NAMALWA (cell line): ENCODE results near the gene CEACAM4.
A peak's percentile ranks its signal among the peaks of the same experiment; 100 is the strongest.
"Not testable (repeated sequence)": the region's sequence is repeated elsewhere in the genome, so short reads cannot be mapped to it uniquely, and the experiment has no call there.

Experiments used
- DNase-seq: peaks from one replicate; pipeline ENCODE4 v3.0.0-alpha.2; 2015; ENCODE audit warnings: low spot score

The CEACAM4 gene

DNA sequence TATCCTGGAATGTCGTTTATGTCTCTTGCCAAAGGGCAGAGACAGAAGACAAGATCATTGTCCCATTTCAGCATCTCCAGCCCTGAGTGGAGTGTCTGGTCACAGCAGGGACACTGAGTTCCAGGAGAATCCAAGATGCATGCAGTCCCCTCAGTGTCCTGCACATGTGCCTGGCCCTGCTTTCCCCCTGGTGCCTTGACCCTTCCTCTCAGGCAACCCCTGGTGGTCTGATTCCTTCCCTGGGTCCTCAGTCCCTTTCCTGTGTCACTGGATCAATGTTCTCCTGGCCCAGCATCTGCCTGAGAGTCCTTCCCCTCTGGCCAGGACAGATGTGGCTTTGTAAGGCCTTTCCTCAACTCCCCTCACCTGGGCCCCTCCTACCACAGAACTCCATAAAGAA lies 41.9 kb downstream of the CEACAM4 start:
- DNase-seq = no peak

DNA sequence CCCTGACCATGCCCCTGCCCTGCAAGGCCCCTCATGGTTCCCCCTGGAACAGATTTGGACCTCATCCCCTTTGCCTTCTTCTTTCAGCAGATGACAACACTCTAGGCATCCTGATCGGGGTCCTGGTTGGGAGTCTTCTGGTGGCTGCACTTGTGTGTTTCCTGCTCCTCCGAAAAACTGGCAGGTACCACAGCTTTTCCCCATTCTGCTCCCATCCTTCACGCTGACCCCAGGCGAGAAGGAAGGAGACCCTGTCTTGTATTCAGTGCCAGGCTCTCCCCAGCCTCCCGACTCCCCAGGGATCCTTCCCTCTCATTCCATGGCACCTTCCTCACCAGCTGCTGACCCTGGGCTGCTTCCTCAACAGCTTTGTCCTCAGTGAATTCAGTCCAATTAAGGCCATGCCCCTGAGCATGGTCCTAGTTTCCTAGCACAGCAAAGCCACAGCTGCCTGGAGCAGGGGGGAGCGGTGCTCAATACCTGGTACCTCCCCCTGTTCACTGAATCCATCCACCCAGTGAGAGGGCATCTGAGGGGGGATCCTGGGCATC lies 42.5 kb downstream of the CEACAM4 start:
- DNase-seq = no peak

GRCh38 chr19:41582577-41583182 lies 44.2 kb downstream of the CEACAM4 start:
- not testable (repeated sequence) for DNase-seq

DNA sequence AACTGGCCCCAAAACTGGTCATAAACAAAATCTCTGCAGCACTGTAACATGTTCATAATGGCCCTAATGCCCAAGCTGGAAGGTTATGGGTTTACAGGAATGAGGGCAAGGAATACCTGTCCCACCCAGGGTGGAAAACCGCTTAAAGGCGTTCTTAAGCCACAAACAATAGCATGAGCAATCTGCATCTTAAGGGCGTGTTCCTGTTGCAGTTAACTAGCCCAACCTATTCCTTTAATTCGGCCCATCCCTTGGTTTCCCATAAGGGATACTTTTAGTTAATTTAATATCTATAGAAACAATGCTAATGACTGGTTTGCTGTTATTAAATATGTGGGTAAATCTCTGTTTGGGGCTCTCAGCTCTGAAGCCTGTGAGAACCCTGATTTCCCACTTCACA lies 45.8 kb downstream of the CEACAM4 start:
- not testable (repeated sequence) for DNase-seq

DNA sequence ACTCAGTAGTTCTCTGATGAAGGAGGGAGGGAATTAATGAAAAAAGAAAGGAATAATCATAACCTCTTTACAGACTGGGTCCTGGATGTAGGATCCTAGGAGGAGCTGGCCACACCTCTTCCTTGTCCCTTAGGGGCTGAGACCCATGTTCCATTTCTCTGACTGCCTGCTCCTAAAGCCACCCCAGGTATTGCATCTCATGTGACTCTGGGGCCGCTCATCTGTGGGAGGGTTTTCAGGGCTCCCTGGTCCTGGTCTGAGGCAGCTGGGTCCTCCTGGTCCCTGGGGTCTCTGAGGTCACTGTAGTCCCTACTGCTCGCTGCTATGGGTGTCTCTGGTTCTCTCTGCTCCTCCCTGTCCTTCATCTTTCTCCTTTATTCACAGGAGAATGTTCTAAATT lies 48.0 kb downstream of the CEACAM4 start:
- no peak for DNase-seq

DNA sequence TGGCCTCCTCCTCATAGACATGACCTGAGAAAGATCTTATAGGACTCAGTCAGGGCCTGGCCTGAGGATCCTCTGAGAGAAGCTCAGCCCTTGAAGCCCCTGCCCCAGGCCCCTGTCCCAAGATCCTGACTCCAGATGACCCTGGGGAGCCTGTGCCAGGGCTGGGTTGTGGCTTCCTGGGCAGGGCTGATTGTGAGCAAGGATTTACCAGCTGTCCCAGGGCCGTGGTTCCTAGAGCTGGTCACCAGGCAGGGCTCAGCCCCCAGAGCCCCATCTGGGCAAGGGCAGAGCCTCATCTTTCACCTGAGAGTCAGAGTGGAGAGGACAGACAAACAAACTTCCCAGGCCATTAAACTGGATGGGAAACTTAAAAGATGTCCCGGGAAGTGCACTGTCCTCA lies 49.0 kb downstream of the CEACAM4 start:
- no peak for DNase-seq

GRCh38 chr19:41577144-41577830 lies 49.6 kb downstream of the CEACAM4 start:
- no peak for DNase-seq

DNA sequence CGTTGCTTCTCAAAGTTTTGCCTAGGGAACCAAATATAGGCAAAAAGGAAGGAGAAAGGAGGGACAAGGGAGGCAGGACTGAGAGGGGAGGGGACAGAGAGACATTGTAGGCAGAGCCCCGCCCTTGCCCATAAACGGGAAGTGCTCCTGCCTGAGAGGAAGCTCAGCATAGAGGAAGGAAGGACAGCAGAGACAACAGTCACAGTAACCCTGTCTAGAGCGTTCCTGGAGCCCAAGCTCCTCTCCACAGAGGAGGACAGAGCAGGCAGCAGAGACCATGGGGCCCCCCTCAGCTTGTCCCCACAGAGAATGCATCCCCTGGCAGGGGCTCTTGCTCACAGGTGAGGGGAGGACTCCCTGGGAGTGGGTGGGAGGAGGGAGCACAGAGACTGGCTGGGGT lies 50.9 kb downstream of the CEACAM4 start, which contains the start of gene CEACAM21:
Gene CEACAM21 (plus strand): TSS at position 169 of the 400 bp plus-strand sequence. CDS start 109 bp downstream, at position 278.
- peak; percentile 60 for DNase-seq

DNA sequence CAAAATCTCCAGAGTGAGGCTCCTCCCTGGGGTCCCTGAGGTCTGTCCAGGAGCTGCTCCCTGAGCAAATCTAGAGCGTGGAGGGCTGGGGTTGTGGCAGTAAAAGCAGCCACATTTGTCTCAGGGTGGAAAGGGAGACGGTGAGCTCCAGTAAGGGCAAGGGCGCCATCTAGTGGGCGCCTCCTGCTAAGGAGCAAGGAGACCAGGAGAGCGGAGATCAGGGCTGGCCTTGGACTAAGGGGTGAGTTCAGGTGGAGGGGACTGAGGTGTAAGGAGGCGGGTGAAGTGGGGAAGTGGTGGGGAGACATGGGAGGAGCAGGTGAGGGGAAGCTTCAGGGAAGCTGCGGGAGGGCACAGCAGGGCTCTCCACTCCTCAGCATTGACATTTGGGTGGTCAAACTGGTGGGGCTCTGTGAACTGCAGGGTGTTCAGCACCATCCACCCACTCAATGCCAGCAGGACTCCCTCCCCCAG lies 56.2 kb downstream of the CEACAM4 start:
- DNase-seq = peak; percentile 91

GRCh38 chr19:41570179-41570578 lies 56.7 kb downstream of the CEACAM4 start:
- no peak for DNase-seq

DNA sequence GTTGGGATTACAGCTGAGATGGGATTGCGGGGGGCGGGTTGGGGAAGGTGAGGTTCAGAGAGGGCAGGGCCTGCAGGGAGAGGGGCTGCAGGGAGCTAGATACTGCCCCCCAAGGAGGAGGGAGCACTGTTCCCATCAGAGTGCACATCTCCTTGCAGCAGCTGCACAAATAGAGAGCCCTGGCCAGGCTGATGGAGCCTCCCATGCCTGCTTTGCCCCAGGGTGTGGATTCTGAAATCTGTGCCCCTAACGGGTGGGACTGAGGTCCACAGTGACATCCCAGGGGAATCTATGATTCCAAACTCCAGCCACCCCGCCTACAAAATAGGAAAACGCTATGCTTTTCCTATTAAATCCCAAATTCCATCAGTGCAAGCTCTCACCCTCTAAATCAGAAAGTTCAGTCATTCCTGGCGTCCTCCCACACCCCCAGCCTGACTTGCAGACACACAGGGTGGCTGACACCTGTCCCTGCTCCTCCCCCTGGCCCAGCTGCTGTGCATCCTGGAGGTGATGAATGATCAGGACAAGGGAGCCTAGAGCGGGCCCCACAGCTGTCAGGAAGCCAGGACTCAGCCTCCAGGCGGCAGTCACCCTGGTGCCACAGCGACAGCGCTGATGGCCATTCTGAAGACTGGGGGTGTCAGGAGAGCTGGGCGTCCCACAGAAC lies 57.3 kb downstream of the CEACAM4 start:
- DNase-seq = no peak
